GM13976 (cell line): ENCODE measurements around the gene PLEKHG5.

Source experiments
- DNase-seq: peaks from one replicate; pipeline ENCODE4 v3.0.0; 2012; ENCODE audit warnings: low spot score
- in situ Hi-C: fragments of 300-500 bp; cut with MboI; formaldehyde crosslinking; loops from one replicate; pipeline ENCODE4 v1.12.0; 2022; ENCODE audit warnings: low sequenced_read_pairs, mixed read lengths, inconsistent platforms; ENCODE audit not compliant: unreplicated experiment
- TF ChIP-seq, protein P1 (sequence below): IDR thresholded peaks from 2 replicates; pipeline ENCODE4 v1.5.1; 2012; ENCODE audit warnings: borderline replicate concordance, mild to moderate bottlenecking; ENCODE audit not compliant: insufficient read depth; ENCODE audit errors: extremely low read depth, missing control alignments, control extremely low read depth

Gene PLEKHG5

DNA sequence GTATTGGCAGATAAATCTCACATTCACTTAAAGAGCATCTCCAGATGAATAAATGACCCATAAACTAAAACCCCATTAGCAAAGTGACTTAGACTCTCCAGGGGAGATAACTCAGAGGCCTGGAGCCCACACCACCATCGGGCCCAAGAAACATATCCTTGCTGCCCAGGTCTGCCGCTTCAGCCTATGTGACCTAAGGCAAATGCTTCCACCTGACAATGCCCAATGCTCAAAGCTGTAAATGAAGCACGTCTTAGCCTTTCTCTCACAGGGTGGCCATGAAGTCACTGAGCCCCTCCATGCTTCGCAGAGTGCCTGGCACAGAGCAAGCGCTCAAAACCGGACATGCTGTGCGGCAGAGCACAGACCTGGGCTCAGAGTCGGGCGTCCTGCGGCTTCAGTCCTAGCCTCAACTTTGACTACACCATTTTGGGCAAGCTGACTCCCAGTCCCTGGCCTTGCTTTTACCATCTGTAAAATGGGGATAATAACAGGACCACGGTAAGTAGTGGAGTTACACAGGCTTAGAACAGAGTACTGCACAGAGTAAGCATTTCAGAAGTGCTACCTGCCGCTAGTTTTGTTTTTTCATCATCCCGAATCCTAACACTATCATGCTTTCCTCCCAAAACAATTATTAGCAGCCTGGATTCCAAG lies 39.2 kb upstream of the PLEKHG5 start:
- TF ChIP-seq, protein P1, sequence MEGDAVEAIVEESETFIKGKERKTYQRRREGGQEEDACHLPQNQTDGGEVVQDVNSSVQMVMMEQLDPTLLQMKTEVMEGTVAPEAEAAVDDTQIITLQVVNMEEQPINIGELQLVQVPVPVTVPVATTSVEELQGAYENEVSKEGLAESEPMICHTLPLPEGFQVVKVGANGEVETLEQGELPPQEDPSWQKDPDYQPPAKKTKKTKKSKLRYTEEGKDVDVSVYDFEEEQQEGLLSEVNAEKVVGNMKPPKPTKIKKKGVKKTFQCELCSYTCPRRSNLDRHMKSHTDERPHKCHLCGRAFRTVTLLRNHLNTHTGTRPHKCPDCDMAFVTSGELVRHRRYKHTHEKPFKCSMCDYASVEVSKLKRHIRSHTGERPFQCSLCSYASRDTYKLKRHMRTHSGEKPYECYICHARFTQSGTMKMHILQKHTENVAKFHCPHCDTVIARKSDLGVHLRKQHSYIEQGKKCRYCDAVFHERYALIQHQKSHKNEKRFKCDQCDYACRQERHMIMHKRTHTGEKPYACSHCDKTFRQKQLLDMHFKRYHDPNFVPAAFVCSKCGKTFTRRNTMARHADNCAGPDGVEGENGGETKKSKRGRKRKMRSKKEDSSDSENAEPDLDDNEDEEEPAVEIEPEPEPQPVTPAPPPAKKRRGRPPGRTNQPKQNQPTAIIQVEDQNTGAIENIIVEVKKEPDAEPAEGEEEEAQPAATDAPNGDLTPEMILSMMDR, result no peak
- in situ Hi-C loops, result no loop called here
- no peak for DNase-seq

DNA sequence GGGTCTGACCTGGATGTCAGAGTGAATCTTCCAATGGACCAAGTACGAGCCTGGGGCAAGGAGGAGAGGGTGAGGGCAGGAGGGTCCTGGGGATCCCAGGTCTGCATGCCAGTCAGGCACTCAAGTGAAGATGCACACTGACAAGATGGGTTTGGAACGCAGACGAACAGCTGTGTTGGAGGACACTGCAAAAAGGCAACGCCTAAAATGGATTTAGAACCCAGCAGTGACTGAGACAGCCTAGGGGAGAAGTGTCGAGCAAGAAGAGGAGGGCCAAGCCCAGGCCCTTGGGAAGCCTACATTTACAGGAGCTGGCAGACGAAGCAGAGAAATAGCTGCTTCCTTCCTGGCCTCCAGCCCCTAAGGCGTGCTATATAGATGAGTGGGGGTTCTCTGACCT lies 37.0 kb upstream of the PLEKHG5 start:
- in situ Hi-C loops, result no loop called here
- TF ChIP-seq, protein P1, result no peak
- no peak for DNase-seq

DNA sequence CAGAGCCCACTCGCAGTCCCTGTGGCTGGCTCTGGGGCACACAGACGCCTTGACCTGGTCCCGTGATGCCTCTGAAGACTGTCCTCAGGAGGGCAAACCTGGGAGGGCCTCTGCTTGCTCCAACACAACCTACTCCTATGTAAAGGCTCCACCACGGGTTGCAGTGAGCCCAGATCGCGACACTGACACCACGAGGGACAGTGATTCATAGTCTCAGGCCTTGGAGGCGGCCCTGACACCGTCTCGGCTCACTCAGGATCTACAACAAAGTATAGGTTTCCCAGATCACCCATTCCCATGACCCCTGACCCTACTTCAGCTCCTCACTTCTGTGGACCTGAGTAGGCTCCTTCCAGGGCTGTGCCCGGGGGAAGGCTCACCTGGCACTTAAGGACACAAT lies 34.8 kb upstream of the PLEKHG5 start:
- in situ Hi-C loops, result no loop called here
- TF ChIP-seq, protein P1, result no peak
- DNase-seq, result no peak

DNA sequence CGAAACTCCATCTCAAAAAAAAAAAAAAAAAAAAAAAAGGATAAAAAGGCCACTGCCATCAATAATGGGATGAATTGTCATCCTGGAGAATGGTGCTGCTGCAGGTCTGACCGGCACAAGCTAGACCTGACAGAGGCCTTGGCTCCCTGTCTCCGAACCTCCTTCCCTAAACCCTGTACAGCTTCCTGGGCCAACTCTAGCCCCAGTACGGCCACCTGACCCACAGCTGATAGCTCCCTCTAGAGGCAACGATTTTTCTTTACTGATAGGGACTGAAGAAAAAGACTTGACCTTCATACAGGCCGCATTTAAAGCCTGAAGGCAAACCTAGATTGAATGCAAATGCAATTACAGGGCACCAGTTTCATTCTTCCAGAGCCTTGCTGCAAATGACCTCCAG lies 32.1 kb upstream of the PLEKHG5 start:
- DNase-seq, result peak; percentile 56
- TF ChIP-seq, protein P1, result no peak
- in situ Hi-C loops, result no loop called here

DNA sequence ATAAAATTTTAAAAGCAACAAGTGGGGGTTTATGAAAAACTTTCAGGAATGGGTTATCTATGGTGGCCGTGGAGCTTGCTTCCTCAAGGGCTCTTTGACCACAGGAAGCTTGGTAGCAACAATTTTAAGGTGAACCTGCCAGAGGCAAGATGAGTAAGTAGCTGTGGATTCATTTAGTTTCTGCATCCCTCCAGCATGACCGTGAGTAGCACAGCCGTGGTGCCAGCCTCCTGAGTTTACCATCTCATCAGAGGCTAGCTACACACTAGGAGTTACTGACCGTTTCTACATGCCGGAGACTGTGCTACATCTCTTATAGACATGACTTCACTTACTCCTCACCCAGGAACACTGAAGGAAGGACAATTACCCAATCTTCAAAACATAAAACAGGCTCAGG lies 30.1 kb upstream of the PLEKHG5 start:
- in situ Hi-C loops, result no loop called here
- TF ChIP-seq, protein P1, result no peak
- DNase-seq, result no peak

DNA sequence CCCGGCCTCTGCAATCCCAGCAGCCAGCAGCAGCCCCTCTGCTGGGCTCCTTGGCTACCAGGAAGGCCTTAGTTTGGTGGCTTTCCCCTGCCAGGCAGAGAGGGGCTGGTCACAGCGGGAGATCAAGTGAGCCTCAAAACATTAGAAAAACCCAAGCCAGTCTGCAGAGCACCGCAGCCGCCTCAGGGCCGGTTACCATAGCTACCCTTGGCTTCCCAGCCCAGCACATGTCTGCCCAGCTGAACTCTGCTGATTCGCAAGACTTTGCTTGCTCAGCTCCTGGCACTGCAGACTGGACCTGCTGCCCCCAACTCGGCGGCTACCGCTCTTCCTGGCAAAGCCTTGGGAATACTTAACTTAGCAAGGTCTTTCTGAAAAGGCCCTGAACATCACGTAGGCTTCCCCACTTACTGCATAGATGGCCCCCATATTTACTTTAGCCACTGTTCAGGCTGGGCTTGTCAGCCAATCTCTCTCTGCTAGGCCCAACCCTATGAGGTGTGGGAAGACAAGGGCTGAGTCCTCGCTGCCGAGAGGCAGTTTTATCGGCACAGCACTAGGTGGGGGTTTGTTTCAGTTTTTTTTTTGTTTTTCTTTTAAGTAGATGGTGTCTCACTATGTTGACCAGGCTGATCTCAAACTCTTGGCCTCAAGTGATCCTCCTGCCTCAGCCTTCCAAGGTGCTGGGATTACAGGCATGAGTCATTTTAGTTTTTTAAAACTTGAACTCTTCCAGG lies 28.6 kb upstream of the PLEKHG5 start:
- in situ Hi-C loops, result no loop called here
- DNase-seq, result no peak
- TF ChIP-seq, protein P1, result no peak
